GM21526 (cell line): ENCODE measurements around the gene JCHAIN.
"Not testable (repeated sequence)": the region's sequence is repeated elsewhere in the genome, so short reads cannot be mapped to it uniquely, and the experiment has no call there.

ENCODE experiments used
- ATAC-seq: cut with Tn5 transposase; IDR thresholded peaks from one replicate; pipeline ENCODE4 v1.9.1; 2021; ENCODE audit warnings: moderate library complexity; ENCODE audit not compliant: unreplicated experiment, low FRiP score

Gene JCHAIN

DNA sequence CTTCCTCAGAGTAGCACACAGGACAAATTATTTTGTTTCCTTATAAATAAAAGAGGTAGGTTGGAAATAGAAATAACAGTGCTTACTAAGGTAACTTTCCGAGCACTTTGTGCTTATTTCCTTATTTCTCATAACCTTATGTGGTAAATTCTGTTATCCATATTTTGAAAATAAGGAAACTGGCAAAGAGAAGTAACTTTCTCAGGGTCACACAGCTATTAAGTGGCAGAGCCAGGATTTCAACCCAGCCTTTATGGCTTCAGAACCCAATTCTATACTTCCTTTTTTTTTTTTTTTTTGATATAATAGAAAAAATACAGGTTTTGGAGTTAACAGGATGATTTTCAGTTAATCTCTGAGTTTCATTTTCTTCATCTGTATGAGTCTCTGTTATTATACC, 25.4 kb upstream of the JCHAIN start:
- ATAC-seq, result no peak

DNA sequence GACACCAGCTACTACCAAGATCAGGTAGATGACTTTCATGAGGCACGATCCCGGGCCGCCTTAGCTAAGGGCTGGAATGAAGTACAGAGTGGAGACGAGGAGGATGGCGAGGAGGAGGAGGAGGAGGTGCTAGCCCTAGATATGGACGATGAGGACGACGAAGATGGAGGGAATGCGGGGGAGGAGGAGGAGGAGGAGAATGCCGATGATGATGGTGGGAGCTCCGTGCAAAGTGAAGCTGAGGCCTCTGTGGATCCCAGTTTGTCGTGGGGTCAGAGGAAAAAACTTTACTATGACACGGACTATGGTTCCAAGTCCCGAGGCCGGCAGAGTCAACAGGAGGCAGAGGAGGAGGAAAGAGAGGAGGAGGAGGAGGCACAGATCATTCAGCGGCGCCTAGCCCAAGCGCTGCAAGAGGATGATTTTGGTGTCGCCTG, 22.5 kb upstream of the JCHAIN start:
- peak; percentile 10 for ATAC-seq

GRCh38 chr4:70687821-70688794, 21.8 kb upstream of the JCHAIN start, which contains the start of gene UTP3:
UTP3 (plus strand) TSS chr4:70688532; CDS start chr4:70688678, 146 bp downstream.
- peak; percentile 92 for ATAC-seq

DNA sequence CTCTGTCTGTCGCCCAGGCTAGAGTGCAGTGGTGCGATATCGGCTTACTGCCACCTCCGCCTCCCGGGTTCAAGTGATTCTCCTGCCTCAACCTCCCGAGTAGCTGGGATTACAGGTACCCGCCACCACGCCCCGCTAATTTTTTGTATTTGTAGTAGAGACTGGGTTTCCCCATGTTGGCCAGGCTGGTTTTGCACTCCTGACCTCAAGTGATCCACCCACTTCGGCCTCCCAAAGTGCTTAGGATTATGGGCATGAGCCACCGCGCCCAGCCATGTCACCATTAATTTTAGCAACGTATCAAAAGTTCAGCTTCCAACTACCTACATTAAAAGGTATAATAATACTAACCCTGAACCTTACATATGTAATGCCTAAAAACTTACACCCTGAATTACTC, 21.1 kb upstream of the JCHAIN start:
- ATAC-seq, result no peak

- not testable (repeated sequence) for ATAC-seq
Measured at GRCh38 chr4:70682142-70682541, 15.8 kb upstream of the JCHAIN start.

- ATAC-seq, result peak; percentile 36
Measured at GRCh38 chr4:70681704-70682103, 15.4 kb upstream of the JCHAIN start.

DNA sequence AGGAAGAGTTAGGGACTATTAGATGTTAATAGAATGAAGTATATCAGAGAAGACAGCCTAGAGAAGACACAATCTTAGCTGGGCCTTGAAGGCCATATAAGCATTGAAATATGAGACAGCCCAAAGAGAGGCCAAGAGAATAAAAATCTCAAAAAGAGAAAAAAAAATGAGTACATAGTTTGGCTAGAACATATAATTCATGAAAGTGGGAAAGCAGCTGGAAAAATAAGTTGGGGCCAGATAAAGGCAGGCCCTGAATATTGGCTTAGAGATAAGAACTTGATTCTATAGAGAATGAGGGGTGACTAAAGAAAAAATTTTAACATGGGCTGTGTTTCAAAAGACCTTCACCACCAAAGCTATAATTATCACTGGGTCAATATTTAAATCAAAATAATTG, 14.6 kb upstream of the JCHAIN start:
- ATAC-seq, result no peak

GRCh38 chr4:70678383-70678999, 12.2 kb upstream of the JCHAIN start:
- ATAC-seq, result peak; percentile 84

GRCh38 chr4:70676554-70677090, 10.3 kb upstream of the JCHAIN start:
- no peak for ATAC-seq

GRCh38 chr4:70674731-70675130, 8.4 kb upstream of the JCHAIN start:
- no peak for ATAC-seq

DNA sequence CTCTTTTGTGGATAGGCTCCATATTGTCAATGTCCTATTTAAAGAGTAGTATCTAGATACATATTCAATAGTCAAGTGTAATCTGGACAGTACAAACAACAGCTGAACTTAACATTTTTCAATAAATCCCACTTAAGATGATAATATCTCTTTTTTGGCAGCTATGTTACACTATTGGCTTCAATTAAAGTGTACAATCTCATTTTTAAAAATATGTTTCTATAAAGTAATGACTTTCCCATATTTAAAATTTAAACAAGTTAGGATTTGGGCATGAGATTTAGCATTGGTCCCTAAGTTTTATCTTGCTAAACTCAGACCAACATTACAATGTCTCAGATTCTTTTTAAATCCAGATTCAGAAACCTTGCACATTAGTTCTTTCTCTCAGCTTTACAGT, 7.9 kb upstream of the JCHAIN start:
- ATAC-seq, result no peak

- ATAC-seq, result no peak
Measured at GRCh38 chr4:70671091-70671490, 4.8 kb upstream of the JCHAIN start.

DNA sequence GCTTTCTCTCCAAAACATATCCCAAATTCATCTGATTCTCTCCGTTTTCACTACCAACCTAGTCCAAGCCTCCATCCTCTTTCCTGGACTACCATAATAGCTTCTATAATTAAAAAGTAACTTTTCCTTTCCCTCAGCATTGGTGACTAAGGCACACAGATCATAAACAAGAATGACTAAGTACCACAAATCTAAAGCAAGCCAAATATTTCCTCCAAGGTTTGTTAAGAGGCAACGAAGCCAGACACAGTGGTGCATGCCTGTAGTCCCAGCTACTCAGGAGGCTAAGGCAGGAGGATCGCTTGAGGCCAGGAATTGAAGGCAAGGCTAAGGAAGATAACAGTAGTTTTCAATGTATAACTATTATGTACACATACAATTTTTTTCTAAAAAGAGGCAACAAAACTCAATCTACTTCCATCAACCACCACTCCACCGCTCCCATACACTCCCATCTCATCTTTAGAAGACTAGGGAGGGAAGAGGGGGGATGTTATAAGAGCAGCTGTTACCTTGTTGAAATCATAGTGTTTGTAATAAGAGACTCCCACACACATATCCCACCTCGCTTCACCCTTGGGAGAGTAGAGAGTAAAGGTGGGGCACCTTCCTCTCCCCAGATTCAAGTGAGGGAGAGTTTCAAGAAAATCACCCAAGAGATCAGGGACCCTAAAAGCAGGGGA, 4.2 kb upstream of the JCHAIN start:
- ATAC-seq, result no peak

DNA sequence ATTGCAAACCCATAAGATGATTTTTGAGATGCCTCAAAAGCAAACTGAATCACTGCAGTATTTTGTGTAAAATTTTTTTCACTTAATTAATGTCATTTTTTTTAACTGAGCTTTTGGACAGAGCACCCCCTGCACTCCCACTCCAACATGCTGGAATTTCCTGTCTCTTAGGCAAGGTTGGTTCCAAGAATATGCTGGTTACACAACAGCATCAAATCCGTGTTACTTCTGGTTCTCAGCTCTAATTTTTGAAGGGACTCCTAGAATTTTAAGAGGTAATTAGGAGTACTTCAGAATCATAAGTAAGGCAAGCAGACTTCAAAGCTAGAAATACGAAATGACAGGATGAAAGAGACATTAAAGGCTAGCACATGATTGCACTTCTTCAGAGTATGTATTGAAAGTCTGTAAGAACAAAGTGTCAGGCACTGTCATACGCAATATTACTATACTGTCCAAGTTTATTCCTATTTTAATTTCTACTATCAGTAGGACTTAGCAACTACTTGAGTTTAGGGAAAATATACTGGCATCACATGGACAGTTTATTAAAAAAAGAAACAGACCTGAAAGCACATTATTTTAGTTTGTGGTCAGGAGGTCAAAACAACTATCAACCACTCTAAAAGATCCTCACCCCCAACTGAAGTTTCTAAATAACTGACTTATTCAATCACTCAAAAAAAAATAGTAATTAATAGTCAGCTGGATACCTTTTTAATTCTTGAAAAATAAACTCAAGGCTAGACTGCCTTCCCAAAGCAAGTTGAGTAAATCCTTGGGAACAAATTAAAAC, 1.6 kb upstream of the JCHAIN start:
- ATAC-seq, result no peak

- ATAC-seq, result peak; percentile 82
Measured at GRCh38 chr4:70661309-70661922, 4.9 kb downstream of the JCHAIN start.

GRCh38 chr4:70660106-70660505, 6.2 kb downstream of the JCHAIN start:
- no peak for ATAC-seq

DNA sequence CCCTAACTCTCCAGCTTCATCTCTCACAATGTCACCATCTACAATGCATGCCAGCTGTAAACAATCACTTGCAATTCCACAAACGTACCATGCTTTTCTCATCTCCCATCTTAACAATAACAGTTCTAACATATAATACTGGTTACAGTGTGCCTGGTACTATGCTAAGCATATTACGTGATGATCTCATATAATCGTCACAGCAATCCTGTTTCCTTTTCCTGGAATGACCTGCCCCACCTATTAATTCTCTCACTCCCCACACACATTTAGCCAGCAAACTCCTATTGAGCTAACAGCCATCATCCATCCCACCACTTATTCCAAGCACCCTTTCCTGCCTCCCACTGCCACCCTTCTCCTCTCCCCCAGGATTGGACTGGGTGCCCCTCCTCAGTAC, 7.9 kb downstream of the JCHAIN start:
- no peak for ATAC-seq

DNA sequence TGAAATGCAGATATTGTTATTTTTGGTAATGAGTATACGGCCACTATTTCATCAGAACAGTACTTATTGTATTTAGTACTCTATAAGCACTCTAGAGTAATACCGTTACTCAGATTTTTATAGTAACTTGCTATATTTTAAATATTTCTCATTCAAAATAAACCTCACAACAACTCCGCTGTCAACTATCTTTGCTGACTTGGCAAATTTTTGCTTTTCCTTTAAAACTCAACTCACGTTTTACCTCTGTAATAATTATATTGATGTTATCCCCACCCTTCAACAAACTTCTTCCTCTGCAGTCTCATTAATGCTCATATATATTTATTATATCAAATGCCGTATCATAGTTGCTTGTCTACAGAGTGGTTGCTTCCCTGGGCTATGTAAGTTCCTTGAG, 9.0 kb downstream of the JCHAIN start:
- ATAC-seq, result no peak

DNA sequence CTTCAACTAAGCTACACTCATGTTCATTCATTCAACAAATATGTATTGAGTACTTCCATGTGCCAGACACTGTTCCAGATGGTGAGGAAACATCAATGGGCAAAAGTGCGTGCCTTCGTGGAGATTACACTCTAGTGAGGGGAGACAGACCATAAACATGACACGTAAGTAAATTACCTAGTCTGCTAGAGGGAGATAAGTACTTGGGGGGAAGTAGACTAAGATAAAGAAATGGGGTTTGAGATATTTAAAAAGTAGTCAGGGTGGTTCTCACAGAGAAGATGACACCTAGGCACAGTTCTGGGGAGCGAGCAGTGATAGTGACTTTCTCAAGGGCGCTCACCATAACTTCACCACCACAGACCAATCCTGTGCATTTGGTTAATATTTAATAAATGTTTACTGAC, 11.7 kb downstream of the JCHAIN start:
- ATAC-seq, result no peak
